SK-N-SH (cell line): ENCODE measurements around the gene IRAK2. TPM values are rescaled to one million over a fixed set of nuclear protein-coding genes. Genes with fewer than 3 reads are reported as not detected.

ENCODE experiments used
- CTCF ChIA-PET: fragments of 300-600, 350-600 bp; formaldehyde crosslinking; extraction: SDS; loops from one replicate; lab custom pipeline; 2021; lab: Yijun Ruan, JAX
- POLR2A ChIA-PET: fragments of 350-600 bp; sonication (Branson Sonifier 250); formaldehyde crosslinking; extraction: SDS; loops from one replicate; lab custom pipeline; 2020; ENCODE audit warnings: antibody characterized with exemption, inconsistent platforms; lab: Yijun Ruan, JAX
- DNase-seq: peaks from one replicate; pipeline ENCODE4 v3.0.0; 2012
- H2AFZ ChIP-seq: fragments of 200-600 bp; sonication (generic); 2 replicates; pipeline ENCODE4 v1.8.1; 2016; ENCODE audit warnings: antibody characterized with exemption, mild to moderate bottlenecking, low read depth
- H3F3A ChIP-seq: fragments of 200-600 bp; sonication (generic); replicated peaks from 2 replicates; pipeline ENCODE3; 2016; ENCODE audit warnings: antibody characterized with exemption, mild to moderate bottlenecking; ENCODE audit not compliant: insufficient read depth
- H3K27ac ChIP-seq, 2 experiments: fragments of 200-500 bp in 1 of 2; fragments of 200-600 bp in 1 of 2; sonication (Bioruptor generic) in 1 of 2; sonication (generic), shearing (Covaris generic) in 1 of 2; 2 replicates each; pipeline versions ENCODE4 v1.5.1 to v1.6.1; 2014 to 2016; ENCODE audit warnings: low read depth in 2 of 2, inconsistent platforms in 1 of 2, low read length in 1 of 2, mild to moderate bottlenecking in 1 of 2, mixed read lengths in 1 of 2
- H3K27me3 ChIP-seq: fragments of 200-600 bp; sonication (generic), shearing (Covaris generic); 2 replicates; pipeline ENCODE4 v1.6.1; 2016; ENCODE audit warnings: mixed run types; ENCODE audit not compliant: insufficient read depth
- H3K36me3 ChIP-seq, 2 experiments: fragments of 200-500 bp in 1 of 2; fragments of 200-600 bp in 1 of 2; sonication (Bioruptor generic) in 1 of 2; sonication (generic) in 1 of 2; replicated peaks in 1 of 2; 2 replicates each; pipeline versions ENCODE3 to v1.5.1; 2014 to 2016; ENCODE audit warnings: low read length in 1 of 2, mild to moderate bottlenecking in 1 of 2; ENCODE audit not compliant: insufficient read depth in 2 of 2, control insufficient read depth in 1 of 2
- H3K4me1 ChIP-seq, 2 experiments: fragments of 200-500 bp in 1 of 2; fragments of 200-600 bp in 1 of 2; sonication (Bioruptor generic) in 1 of 2; sonication (generic), shearing (Covaris generic) in 1 of 2; 2 replicates each; pipeline versions ENCODE4 v1.5.1 to v1.6.1; 2014 to 2016; ENCODE audit warnings: low read depth in 1 of 2, low read length in 1 of 2, mixed run types in 1 of 2; ENCODE audit not compliant: insufficient read depth in 2 of 2, control insufficient read depth in 1 of 2
- H3K4me2 ChIP-seq: fragments of 200-600 bp; sonication (generic), shearing (Covaris generic); 2 replicates; pipeline ENCODE4 v1.6.1; 2017; ENCODE audit warnings: mixed run types
- H3K4me3 ChIP-seq, 2 experiments: fragments of 200-500 bp in 1 of 2; fragments of 200-600 bp in 1 of 2; sonication (Bioruptor generic) in 1 of 2; sonication (generic), shearing (Covaris generic) in 1 of 2; 2 replicates each; pipeline versions ENCODE4 v1.5.1 to v1.8.1; 2014 to 2016; ENCODE audit warnings: low read depth in 2 of 2, inconsistent platforms in 1 of 2, low read length in 1 of 2, mild to moderate bottlenecking in 1 of 2, mixed read lengths in 1 of 2, moderate library complexity in 1 of 2
- H3K79me2 ChIP-seq: fragments of 200-600 bp; sonication (generic); 2 replicates; pipeline ENCODE4 v1.8.1; 2017; ENCODE audit warnings: mild to moderate bottlenecking; ENCODE audit not compliant: insufficient read depth
- H3K9ac ChIP-seq: fragments of 200-600 bp; sonication (generic); 2 replicates; pipeline ENCODE4 v1.6.1; 2017; ENCODE audit warnings: mixed run types
- H3K9me2 ChIP-seq: fragments of 200-600 bp; sonication (generic); 2 replicates; pipeline ENCODE4 v1.6.1; 2017; ENCODE audit warnings: mixed run types
- H3K9me3 ChIP-seq: fragments of 200-600 bp; sonication (generic); 2 replicates; pipeline ENCODE4 v1.6.1; 2017; ENCODE audit warnings: mixed run types, mild to moderate bottlenecking, moderate library complexity
- H4K20me1 ChIP-seq: fragments of 200-600 bp; sonication (generic); 2 replicates; pipeline ENCODE4 v1.6.1; 2017; ENCODE audit warnings: mild to moderate bottlenecking, mixed run types; ENCODE audit not compliant: insufficient read depth
- CHD2 ChIP-seq: fragments of 150-350 bp; IDR thresholded peaks from 2 replicates; pipeline ENCODE4 v1.6.1; 2018; ENCODE audit warnings: low read length; ENCODE audit not compliant: partially characterized antibody
- EP300 ChIP-seq, 2 experiments: IDR thresholded peaks; 2 replicates each; pipeline versions ENCODE4 v1.4.0 to v1.6.1; 2012; ENCODE audit warnings: borderline replicate concordance in 1 of 2, low read depth in 1 of 2, low read length in 1 of 2
- EZH2phosphoT487 ChIP-seq: fragments of 200-600 bp; sonication (generic); IDR thresholded peaks from 2 replicates; pipeline ENCODE4 v1.6.1; 2017; ENCODE audit warnings: low read depth, mixed run types, mild to moderate bottlenecking, antibody characterized with exemption, moderate library complexity, borderline replicate concordance
- FOSL2 ChIP-seq: IDR thresholded peaks from 2 replicates; pipeline ENCODE4 v1.4.0; 2012; ENCODE audit warnings: low read depth, mild to moderate bottlenecking, moderate library complexity, borderline replicate concordance
- FOXJ3 ChIP-seq: sonication (generic); formaldehyde crosslinking; IDR thresholded peaks from 2 replicates; pipeline ENCODE4 v1.5.1; 2020; ENCODE audit warnings: mild to moderate bottlenecking, missing genetic modification reagents
- FOXM1 ChIP-seq: IDR thresholded peaks from 2 replicates; pipeline ENCODE4 v1.4.0; 2012; ENCODE audit warnings: low read depth, mild to moderate bottlenecking
- GATA2 ChIP-seq: sonication (generic); formaldehyde crosslinking; IDR thresholded peaks from 2 replicates; pipeline ENCODE4 v1.5.0; 2020; ENCODE audit warnings: mild to moderate bottlenecking, missing genetic modification reagents
- JUND ChIP-seq: IDR thresholded peaks from 2 replicates; pipeline ENCODE4 v1.4.0; 2012
- POLR2AphosphoS5 ChIP-seq: IDR thresholded peaks from 2 replicates; pipeline ENCODE4 v1.6.1; 2012; ENCODE audit warnings: low read depth, low read length
- RCOR1 ChIP-seq: fragments of 150-350 bp; IDR thresholded peaks from 2 replicates; pipeline ENCODE4 v1.6.1; 2017; ENCODE audit warnings: antibody characterized with exemption, low read length
- RFX5 ChIP-seq: IDR thresholded peaks from 2 replicates; pipeline ENCODE4 v1.6.1; 2012; ENCODE audit warnings: mild to moderate bottlenecking, improper control_type of control experiment, low read length
- SMC3 ChIP-seq: IDR thresholded peaks from 2 replicates; pipeline ENCODE4 v1.6.1; 2012; ENCODE audit warnings: low read depth, low read length, improper control_type of control experiment
- YY1 ChIP-seq: IDR thresholded peaks from 2 replicates; pipeline ENCODE4 v1.4.0; 2012; ENCODE audit warnings: low read depth, mild to moderate bottlenecking
- ZBTB33 ChIP-seq: IDR thresholded peaks from 2 replicates; pipeline ENCODE4 v1.4.0; 2012; ENCODE audit warnings: low read depth, borderline replicate concordance
- WGBS: methylation state at CpG from one replicate; pipeline ENCODE4 v1.1.6; 2017; ENCODE audit warnings: low lambda C conversion rate; 5-methylcytosine and 5-hydroxymethylcytosine counted together
- polyA plus RNA-seq, 3 experiments: library from polyadenylated mRNA; depleted of rRNA; stranded (reverse); fragments of >200 nt; gene quantifications; 2 replicates each; pipeline ENCODE4 v1.2.3, GENCODE V29; 2012
- TF ChIP-seq, protein P1 (sequence below): IDR thresholded peaks from 2 replicates; pipeline ENCODE4 v1.4.0; 2012; ENCODE audit warnings: low read depth

Gene IRAK2
- polyA plus RNA-seq, 1 of the 3 experiments (the other 2 are of a cell fraction) = 7.7 TPM

DNA sequence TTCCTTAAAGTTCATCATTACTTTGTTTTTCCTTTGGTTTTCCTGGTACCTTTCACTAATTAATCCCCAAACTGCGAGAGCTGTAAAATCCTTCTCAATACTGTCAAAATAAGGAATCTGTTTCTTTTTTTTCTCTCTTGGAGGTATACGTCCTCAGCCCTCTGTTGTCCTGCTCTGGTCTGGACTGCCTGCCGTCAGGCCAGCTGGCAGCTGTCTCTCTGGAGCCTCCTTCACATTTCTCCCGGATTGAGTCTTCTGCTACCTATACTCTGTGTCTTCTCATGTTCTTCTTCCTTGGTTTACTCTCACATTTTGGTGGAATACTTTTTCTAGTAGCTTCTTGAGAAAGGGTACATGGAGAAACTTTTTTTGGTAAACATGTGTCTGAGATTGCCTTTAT lies 97.3 kb downstream of the IRAK2 start:
- Histone ChIP-seq H3K4me3 (no peak overlapping the region), H4K20me1 (0 out of 2 replicates have a peak, but pooled peaks cover 6% of the 10 kb centered on the region), H3K4me1 (peaks cover 0 to 2% of the 10 kb centered on the region in 2 experiments; a peak in 1 of 4 replicates), H3F3A (no peaks in the 10 kb centered on the region), H3K27me3 (no peaks in the 10 kb centered on the region), H3K9me2 (no peaks in the 10 kb centered on the region), H2AFZ (no peak overlapping the region)
- DNase-seq = no peak
- TF ChIP-seq RCOR1 (no peak), RFX5 (no peak), POLR2AphosphoS5 (no peak), EZH2phosphoT487 (no peak), ZBTB33 (no peak), FOSL2 (no peak), JUND (no peak), CHD2 (no peak), EP300 (IDR thresholded peaks at IDR 0.05; ENCODE audit: borderline replicate concordance in 1 of 2, low read depth in 1 of 2, low read length in 1 of 2) (no peak), YY1 (no peak), SMC3 (no peak), FOXM1 (no peak), GATA2 (CRISPR knock-in tag) (no peak), FOXJ3 (CRISPR knock-in tag) (no peak)
- TF ChIP-seq, protein P1, sequence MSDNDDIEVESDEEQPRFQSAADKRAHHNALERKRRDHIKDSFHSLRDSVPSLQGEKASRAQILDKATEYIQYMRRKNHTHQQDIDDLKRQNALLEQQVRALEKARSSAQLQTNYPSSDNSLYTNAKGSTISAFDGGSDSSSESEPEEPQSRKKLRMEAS = no peak
- TF ChIP-seq, all 33 proteins: peak for 0
- POLR2A ChIA-PET = interaction anchor here (0.6 kb wide), 1 partner anchor 21 kb away, joined by 3 read pairs; no protein-coding TSS in a partner anchor
- no peak overlapping the region for H3K9ac ChIP-seq
- H3K4me2 ChIP-seq = no peak overlapping the region
- H3K9me3 ChIP-seq = no peaks in the 10 kb centered on the region
- H3K36me3 ChIP-seq = peaks cover 31 to 35% of the 10 kb centered on the region in 2 experiments
- WGBS = 91% methylated on average over 4 of the region's 4 CpGs
- H3K79me2 ChIP-seq = peaks cover 83% of the 10 kb centered on the region
- CTCF ChIA-PET = interaction anchor here (1.2 to 2.9 kb wide), 4 partner anchors 10 to 28 kb away, joined by 3 to 14 read pairs (median 4); no protein-coding TSS in a partner anchor
- no peak overlapping the region for H3K27ac ChIP-seq
